Measurements from ENCODE around the gene FAM89B. TPM values are rescaled to one million over a fixed set of nuclear protein-coding genes. Genes with fewer than 3 reads are reported as not detected.

FAM89B gene
- polyA plus RNA-seq, 1 donor from 2014 or later: 75.1 TPM

- no peak overlapping the region for H3K4me3 ChIP-seq (ENCODE audit: low read length)
- H3K27me3 ChIP-seq (ENCODE audit: insufficient read depth, low read depth, low read length): peaks cover 16% of the 10 kb centered on the region
- TF ChIP-seq SMC3 (conservative IDR thresholded peaks at IDR 0.05; ENCODE audit: poor library complexity): no peak
- H3K27ac ChIP-seq (ENCODE audit: low read length): no peak overlapping the region
- H3K36me3 ChIP-seq (ENCODE audit: insufficient read depth, low read length): no peaks in the 10 kb centered on the region
- H3F3A ChIP-seq (ENCODE audit: insufficient read depth, low read length, poor library complexity, severe bottlenecking): no peaks in the 10 kb centered on the region
- no peaks in the 10 kb centered on the region for H4K20me1 ChIP-seq (ENCODE audit: insufficient read depth)
- H3K9me3 ChIP-seq (ENCODE audit: low read length): no peaks in the 10 kb centered on the region
- no peaks in the 10 kb centered on the region for H3K79me2 ChIP-seq (replicated peaks; ENCODE audit: insufficient read depth, low read length)
- no peak overlapping the region for H2AFZ ChIP-seq (ENCODE audit: low read depth, low read length)
- no peaks in the 10 kb centered on the region for H3K9me2 ChIP-seq (ENCODE audit: insufficient read depth, low read length)
- no peak overlapping the region for H3K9ac ChIP-seq (ENCODE audit: low read length)
- no peak overlapping the region for H3K4me2 ChIP-seq (ENCODE audit: low read length)
Observed at GRCh38 chr11:65580756-65581155, 8.4 kb downstream of the FAM89B start.

GRCh38 chr11:65581928-65582327, 9.6 kb downstream of the FAM89B start:
- H3K27ac ChIP-seq (ENCODE audit: low read length): no peak overlapping the region
- H3K36me3 ChIP-seq (ENCODE audit: insufficient read depth, low read length): no peaks in the 10 kb centered on the region
- no peaks in the 10 kb centered on the region for H3K9me3 ChIP-seq (ENCODE audit: low read length)
- TF ChIP-seq TAF1 (IDR thresholded peaks at IDR 0.05; ENCODE audit: low read depth) (no peak), EZH2 (IDR thresholded peaks at IDR 0.05; ENCODE audit: borderline replicate concordance, insufficient read depth, low read length, poor library complexity, severe bottlenecking) (no peak), POLR2AphosphoS5 (IDR thresholded peaks at IDR 0.05) (no peak)
- H3K9me2 ChIP-seq (ENCODE audit: insufficient read depth, low read length): no peaks in the 10 kb centered on the region
- no peak overlapping the region for H3K9ac ChIP-seq (ENCODE audit: low read length)
- H2AFZ ChIP-seq (ENCODE audit: low read depth, low read length): no peak overlapping the region
- peaks cover 21% of the 10 kb centered on the region for H3K27me3 ChIP-seq (ENCODE audit: insufficient read depth, low read depth, low read length)
- no peak overlapping the region for H3K4me3 ChIP-seq (ENCODE audit: low read length)
- no peaks in the 10 kb centered on the region for H4K20me1 ChIP-seq (ENCODE audit: insufficient read depth)
- no peaks in the 10 kb centered on the region for H3K79me2 ChIP-seq (replicated peaks; ENCODE audit: insufficient read depth, low read length)
- no peak overlapping the region for H3K4me2 ChIP-seq (ENCODE audit: low read length)
- H3F3A ChIP-seq (ENCODE audit: insufficient read depth, low read length, poor library complexity, severe bottlenecking): no peaks in the 10 kb centered on the region

DNA sequence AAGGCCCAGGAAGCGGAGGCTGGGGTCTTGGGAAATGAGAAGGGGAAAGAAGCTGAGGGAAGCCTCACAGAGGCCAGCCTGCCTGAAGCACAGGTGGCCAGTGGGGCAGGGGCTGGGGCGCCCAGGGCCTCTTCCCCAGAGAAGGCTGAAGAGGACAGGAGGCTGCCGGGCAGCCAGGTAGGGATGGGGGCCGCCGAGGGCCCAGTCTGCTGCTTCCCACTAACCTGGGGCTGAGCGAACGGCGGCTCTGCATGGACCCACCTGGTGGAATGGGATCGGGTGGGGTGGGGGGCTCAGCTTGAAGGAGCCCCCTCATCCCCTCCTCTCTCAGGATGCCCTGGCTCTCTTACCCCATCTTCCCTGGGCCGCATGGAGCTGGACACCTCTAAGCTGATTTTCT, 11.3 kb downstream of the FAM89B start:
- Histone ChIP-seq H3K9me2 (ENCODE audit: insufficient read depth, low read length) (no peaks in the 10 kb centered on the region), H3K27me3 (ENCODE audit: insufficient read depth, low read depth, low read length) (peaks cover 21% of the 10 kb centered on the region)
- TF ChIP-seq MXI1 (conservative IDR thresholded peaks at IDR 0.05; ENCODE audit: poor library complexity, severe bottlenecking) (no peak), TAF1 (IDR thresholded peaks at IDR 0.05; ENCODE audit: low read depth) (no peak), EZH2 (IDR thresholded peaks at IDR 0.05; ENCODE audit: borderline replicate concordance, insufficient read depth, low read length, poor library complexity, severe bottlenecking) (no peak), REST (IDR thresholded peaks at IDR 0.05; ENCODE audit: borderline replicate concordance) (no peak), EP300 (conservative IDR thresholded peaks at IDR 0.05; ENCODE audit: poor library complexity, severe bottlenecking) (no peak)

More for the DNA sequence above, 11.3 kb downstream of the FAM89B start:
- Histone ChIP-seq H4K20me1 (ENCODE audit: insufficient read depth) (no peaks in the 10 kb centered on the region), H3K9me3 (ENCODE audit: low read length) (no peaks in the 10 kb centered on the region), H3F3A (ENCODE audit: insufficient read depth, low read length, poor library complexity, severe bottlenecking) (no peaks in the 10 kb centered on the region), H3K27ac (ENCODE audit: low read length) (no peak overlapping the region), H2AFZ (ENCODE audit: low read depth, low read length) (no peak overlapping the region), H3K36me3 (ENCODE audit: insufficient read depth, low read length) (no peaks in the 10 kb centered on the region), H3K9ac (ENCODE audit: low read length) (no peak overlapping the region), H3K4me3 (ENCODE audit: low read length) (no peak overlapping the region), H3K79me2 (replicated peaks; ENCODE audit: insufficient read depth, low read length) (no peaks in the 10 kb centered on the region), H3K4me2 (ENCODE audit: low read length) (no peak overlapping the region)

Data from neural cell (in vitro differentiated cells).